Measurements from ENCODE around the gene ELF5. TPM values are rescaled to one million over a fixed set of nuclear protein-coding genes. Genes with fewer than 3 reads are reported as not detected.

ELF5 gene
- total RNA-seq, 1 donor: not detected

DNA sequence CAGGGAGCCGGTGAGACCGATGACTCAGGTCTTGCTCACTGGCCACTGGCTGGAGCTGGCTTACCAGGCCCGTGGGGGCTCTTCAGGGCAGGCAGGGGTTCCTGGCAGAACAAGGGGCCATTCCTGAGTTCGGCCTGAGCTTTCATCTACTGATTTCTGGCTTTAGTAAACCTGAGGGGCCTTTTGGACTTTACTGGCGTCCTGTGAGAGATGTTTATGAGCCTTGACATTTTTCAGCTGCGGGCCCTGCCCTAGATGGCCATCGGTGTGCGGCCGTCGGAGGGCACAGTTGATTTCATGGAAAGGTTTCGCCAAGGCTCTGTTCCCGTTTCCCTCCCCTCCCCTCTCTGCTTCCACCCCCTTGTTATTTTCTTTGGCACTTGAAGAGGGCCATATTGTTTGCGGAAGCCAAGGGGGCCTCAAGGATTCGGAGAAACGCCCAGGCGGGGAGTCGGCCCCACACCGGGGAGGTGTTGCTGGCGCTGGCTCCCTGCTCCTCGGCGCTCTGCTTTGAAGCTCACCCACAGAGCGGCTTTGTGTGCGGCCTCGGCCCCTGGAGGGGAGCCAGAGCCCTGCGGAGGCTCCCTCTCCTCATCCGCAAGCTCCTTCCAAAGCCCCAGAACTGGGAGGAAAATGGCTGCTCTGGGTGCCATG, 17.7 kb downstream of the ELF5 start:
- no peaks in the 10 kb centered on the region for H3K36me3 ChIP-seq (ENCODE audit: insufficient read depth, low read length)
- H3K79me2 ChIP-seq (ENCODE audit: insufficient read depth, low read length): no peaks in the 10 kb centered on the region
- no peak overlapping the region for H3K4me2 ChIP-seq (ENCODE audit: insufficient read depth, low read length)
- H3K4me1 ChIP-seq (ENCODE audit: insufficient read depth, low read length): peaks cover 8% of the 10 kb centered on the region
- no peak for TF ChIP-seq CTCF (IDR thresholded peaks at IDR 0.05; ENCODE audit: extremely low read depth, low read depth, low read length)
- H4K20me1 ChIP-seq (ENCODE audit: insufficient read depth, low read length): no peaks in the 10 kb centered on the region
- H3K27me3 ChIP-seq (ENCODE audit: insufficient read depth, low read length): peaks cover 21% of the 10 kb centered on the region
- DNase-seq (ENCODE audit: insufficient read length, low spot score, missing footprints): no peak
- no peak overlapping the region for H3K27ac ChIP-seq (ENCODE audit: low read depth, low read length)
- H3K9me3 ChIP-seq (ENCODE audit: low read depth, low read length): no peaks in the 10 kb centered on the region
- no peak overlapping the region for H3K4me3 ChIP-seq (ENCODE audit: insufficient read depth, low read length)
- H2AFZ ChIP-seq (ENCODE audit: low read length): no peak overlapping the region

- H3K4me3 ChIP-seq (ENCODE audit: insufficient read depth, low read length): no peak overlapping the region
- no peak for DNase-seq (ENCODE audit: insufficient read length, low spot score, missing footprints)
- H3K27me3 ChIP-seq (ENCODE audit: insufficient read depth, low read length): peaks cover 21% of the 10 kb centered on the region
- H3K27ac ChIP-seq (ENCODE audit: low read depth, low read length): no peak overlapping the region
- H4K20me1 ChIP-seq (ENCODE audit: insufficient read depth, low read length): no peaks in the 10 kb centered on the region
- H3K4me2 ChIP-seq (ENCODE audit: insufficient read depth, low read length): no peak overlapping the region
- H3K4me1 ChIP-seq (ENCODE audit: insufficient read depth, low read length): peaks cover 7% of the 10 kb centered on the region
- no peak for TF ChIP-seq CTCF (IDR thresholded peaks at IDR 0.05; ENCODE audit: extremely low read depth, low read depth, low read length)
- no peaks in the 10 kb centered on the region for H3K9me3 ChIP-seq (ENCODE audit: low read depth, low read length)
- H3K79me2 ChIP-seq (ENCODE audit: insufficient read depth, low read length): no peaks in the 10 kb centered on the region
- H2AFZ ChIP-seq (ENCODE audit: low read length): no peak overlapping the region
- no peaks in the 10 kb centered on the region for H3K36me3 ChIP-seq (ENCODE audit: insufficient read depth, low read length)
Measured at GRCh38 chr11:34495239-34495723, 18.3 kb downstream of the ELF5 start.

GRCh38 chr11:34493926-34494595, 19.5 kb downstream of the ELF5 start:
- peaks cover 23% of the 10 kb centered on the region for H3K27me3 ChIP-seq (ENCODE audit: insufficient read depth, low read length)
- H3K4me2 ChIP-seq (ENCODE audit: insufficient read depth, low read length): no peak overlapping the region
- no peaks in the 10 kb centered on the region for H3K79me2 ChIP-seq (ENCODE audit: insufficient read depth, low read length)
- no peak overlapping the region for H3K27ac ChIP-seq (ENCODE audit: low read depth, low read length)
- peaks cover 7% of the 10 kb centered on the region for H3K4me1 ChIP-seq (ENCODE audit: insufficient read depth, low read length)
- no peaks in the 10 kb centered on the region for H3K36me3 ChIP-seq (ENCODE audit: insufficient read depth, low read length)
- no peak overlapping the region for H2AFZ ChIP-seq (ENCODE audit: low read length)
- no peak overlapping the region for H3K4me3 ChIP-seq (ENCODE audit: insufficient read depth, low read length)
- no peaks in the 10 kb centered on the region for H4K20me1 ChIP-seq (ENCODE audit: insufficient read depth, low read length)
- TF ChIP-seq CTCF (IDR thresholded peaks at IDR 0.05; ENCODE audit: extremely low read depth, low read depth, low read length): no peak
- DNase-seq (ENCODE audit: insufficient read length, low spot score, missing footprints): no peak
- H3K9me3 ChIP-seq (ENCODE audit: low read depth, low read length): no peaks in the 10 kb centered on the region

DNA sequence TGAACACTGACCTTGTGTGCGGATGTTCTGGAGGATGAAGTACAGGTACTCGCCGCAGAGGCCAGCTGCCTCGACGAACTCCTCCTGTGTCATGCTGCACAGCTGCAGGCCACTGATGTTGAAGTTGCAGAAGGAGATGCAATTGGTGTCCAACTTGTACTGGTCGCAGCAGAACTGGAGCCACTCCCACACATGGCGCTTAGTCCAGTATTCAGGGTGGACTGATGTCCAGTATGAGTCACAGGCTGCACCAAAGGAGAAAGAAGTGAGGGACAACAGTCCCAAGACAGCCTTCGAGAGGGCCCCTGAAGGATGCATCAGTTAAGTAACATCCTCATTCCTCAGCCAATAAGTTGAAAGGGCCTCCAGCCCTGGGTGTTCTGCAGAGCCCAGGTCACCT, 20.1 kb downstream of the ELF5 start:
- peaks cover 7% of the 10 kb centered on the region for H3K4me1 ChIP-seq (ENCODE audit: insufficient read depth, low read length)
- peaks cover 25% of the 10 kb centered on the region for H3K27me3 ChIP-seq (ENCODE audit: insufficient read depth, low read length)
- H2AFZ ChIP-seq (ENCODE audit: low read length): no peak overlapping the region
- no peak for TF ChIP-seq CTCF (IDR thresholded peaks at IDR 0.05; ENCODE audit: extremely low read depth, low read depth, low read length)
- H3K36me3 ChIP-seq (ENCODE audit: insufficient read depth, low read length): no peaks in the 10 kb centered on the region
- no peaks in the 10 kb centered on the region for H3K9me3 ChIP-seq (ENCODE audit: low read depth, low read length)
- H3K4me3 ChIP-seq (ENCODE audit: insufficient read depth, low read length): peak overlapping the region; percentile 21
- no peaks in the 10 kb centered on the region for H3K79me2 ChIP-seq (ENCODE audit: insufficient read depth, low read length)
- no peaks in the 10 kb centered on the region for H4K20me1 ChIP-seq (ENCODE audit: insufficient read depth, low read length)
- H3K27ac ChIP-seq (ENCODE audit: low read depth, low read length): no peak overlapping the region
- no peak for DNase-seq (ENCODE audit: insufficient read length, low spot score, missing footprints)
- H3K4me2 ChIP-seq (ENCODE audit: insufficient read depth, low read length): peak overlapping the region; percentile 28
